Activated T-cell treated with anti-CD3 and anti-CD28 coated beads, Interleukin-2, amount 50 U/mL, for 72 hours (primary cell): ENCODE measurements around the gene BCAR3. TPM values are rescaled to one million over a fixed set of nuclear protein-coding genes. Genes with fewer than 3 reads are reported as not detected.
"Not testable (repeated sequence)": the region's sequence is repeated elsewhere in the genome, so short reads cannot be mapped to it uniquely, and the experiment has no call there.

Experiments
- ATAC-seq, 2 donors: fragments of 150-1000 bp; cut with Tn5 transposase; replicated peaks in 1 of 2; 2 replicates each; pipeline ENCODE4 v1.10.0; 2021; ENCODE audit warnings: moderate library complexity in 2 of 2, mild to moderate bottlenecking in 1 of 2
- DNase-seq, 2 donors: peaks; one replicate each; pipeline ENCODE4 v3.0.0; 2021 to 2022; ENCODE audit warnings: mixed read lengths in 1 of 2
- H3K27ac Mint-ChIP-seq: one replicate; pipeline ENCODE4 v1.8.0; 2022; ENCODE audit warnings: mild to moderate bottlenecking, moderate library complexity, mixed read lengths
- H3K27me3 Mint-ChIP-seq: one replicate; pipeline ENCODE4 v1.8.0; 2022; ENCODE audit warnings: low read depth, mixed read lengths
- H3K36me3 Mint-ChIP-seq, 2 donors: one replicate each; pipeline ENCODE4 v1.8.0; 2022; ENCODE audit warnings: mixed read lengths in 2 of 2, mild to moderate bottlenecking in 1 of 2; ENCODE audit not compliant: insufficient read depth in 2 of 2
- H3K4me1 Mint-ChIP-seq: one replicate; pipeline ENCODE4 v1.8.0; 2022; ENCODE audit warnings: low read depth, mixed read lengths
- H3K4me3 Mint-ChIP-seq, 2 donors: one replicate each; pipeline ENCODE4 v1.8.0; 2022; ENCODE audit warnings: mild to moderate bottlenecking in 2 of 2, mixed read lengths in 2 of 2, moderate library complexity in 2 of 2
- H3K9me3 Mint-ChIP-seq, 2 donors: one replicate each; pipeline ENCODE4 v1.8.0; 2022; ENCODE audit warnings: mixed read lengths in 2 of 2
- total RNA-seq, 2 donors: library from RNA; stranded (reverse); gene quantifications; one replicate each; pipeline ENCODE4 v1.2.3, GENCODE V29; 2022

Gene BCAR3
- total RNA-seq, 2 donors from 2014 or later, result 3.1 to 3.2 TPM

GRCh38 chr1:93650159-93650558 is 31.5 kb downstream of the BCAR3 start:
- DNase-seq, H3K27ac Mint-ChIP-seq, H3K4me3 Mint-ChIP-seq, H3K36me3 Mint-ChIP-seq, ATAC-seq, H3K27me3 Mint-ChIP-seq, H3K9me3 Mint-ChIP-seq, H3K4me1 Mint-ChIP-seq: not testable (repeated sequence)

GRCh38 chr1:93649231-93649630 is 32.4 kb downstream of the BCAR3 start:
- no peak for ATAC-seq
- no peaks in the 10 kb centered on the region for H3K27me3 Mint-ChIP-seq
- no peaks in the 10 kb centered on the region for H3K9me3 Mint-ChIP-seq
- H3K36me3 Mint-ChIP-seq, result no peaks in the 10 kb centered on the region
- H3K27ac Mint-ChIP-seq, result no peak overlapping the region
- no peak for DNase-seq
- no peaks in the 10 kb centered on the region for H3K4me1 Mint-ChIP-seq
- H3K4me3 Mint-ChIP-seq, result no peak overlapping the region

GRCh38 chr1:93648656-93649055 is 33.0 kb downstream of the BCAR3 start:
- Mint-ChIP-seq H3K27me3 (no peaks in the 10 kb centered on the region), H3K36me3 (no peaks in the 10 kb centered on the region), H3K4me1 (no peaks in the 10 kb centered on the region), H3K27ac (peak overlapping the region; percentile 64), H3K4me3 (no peak overlapping the region), H3K9me3 (no peaks in the 10 kb centered on the region)
- ATAC-seq, result no peak
- DNase-seq, result no peak

- ATAC-seq, result no peak
- H3K27me3 Mint-ChIP-seq, result no peaks in the 10 kb centered on the region
- H3K9me3 Mint-ChIP-seq, result no peaks in the 10 kb centered on the region
- no peak overlapping the region for H3K4me3 Mint-ChIP-seq
- H3K36me3 Mint-ChIP-seq, result no peaks in the 10 kb centered on the region
- no peak overlapping the region for H3K27ac Mint-ChIP-seq
- peaks cover 13% of the 10 kb centered on the region for H3K4me1 Mint-ChIP-seq
- no peak for DNase-seq
Observed at GRCh38 chr1:93641527-93641926, 40.1 kb downstream of the BCAR3 start.

GRCh38 chr1:93640656-93641440 is 40.8 kb downstream of the BCAR3 start:
- no peaks in the 10 kb centered on the region for H3K36me3 Mint-ChIP-seq
- no peaks in the 10 kb centered on the region for H3K27me3 Mint-ChIP-seq
- H3K27ac Mint-ChIP-seq, result no peak overlapping the region
- DNase-seq (no peak), ATAC-seq (no peak)
- peaks cover 13% of the 10 kb centered on the region for H3K4me1 Mint-ChIP-seq
- H3K4me3 Mint-ChIP-seq, result no peak overlapping the region
- H3K9me3 Mint-ChIP-seq, result no peaks in the 10 kb centered on the region

- Mint-ChIP-seq H3K36me3 (no peaks in the 10 kb centered on the region), H3K4me3 (no peak overlapping the region), H3K27me3 (no peaks in the 10 kb centered on the region), H3K9me3 (no peaks in the 10 kb centered on the region), H3K4me1 (peaks cover 13% of the 10 kb centered on the region), H3K27ac (no peak overlapping the region)
- no peak for ATAC-seq
- no peak for DNase-seq
Observed at GRCh38 chr1:93638981-93639380, 42.7 kb downstream of the BCAR3 start.

GRCh38 chr1:93638307-93638847 is 43.3 kb downstream of the BCAR3 start:
- H3K9me3 Mint-ChIP-seq, result no peaks in the 10 kb centered on the region
- H3K27me3 Mint-ChIP-seq, result no peaks in the 10 kb centered on the region
- H3K27ac Mint-ChIP-seq, result no peak overlapping the region
- DNase-seq (no peak), ATAC-seq (no peak)
- no peak overlapping the region for H3K4me3 Mint-ChIP-seq
- no peaks in the 10 kb centered on the region for H3K36me3 Mint-ChIP-seq
- H3K4me1 Mint-ChIP-seq, result peaks cover 13% of the 10 kb centered on the region

GRCh38 chr1:93636712-93637111 is 44.9 kb downstream of the BCAR3 start:
- Mint-ChIP-seq H3K4me1 (peaks cover under 1% of the 10 kb centered on the region), H3K4me3 (no peak overlapping the region), H3K27me3 (no peaks in the 10 kb centered on the region), H3K27ac (no peak overlapping the region), H3K36me3 (no peaks in the 10 kb centered on the region), H3K9me3 (no peaks in the 10 kb centered on the region)
- ATAC-seq, result no peak
- no peak for DNase-seq

- Mint-ChIP-seq H3K27ac (no peak overlapping the region), H3K4me3 (no peak overlapping the region), H3K36me3 (no peaks in the 10 kb centered on the region), H3K9me3 (no peaks in the 10 kb centered on the region), H3K4me1 (no peaks in the 10 kb centered on the region), H3K27me3 (no peaks in the 10 kb centered on the region)
- ATAC-seq, result no peak
- no peak for DNase-seq
Observed at GRCh38 chr1:93635614-93636543, 45.8 kb downstream of the BCAR3 start.

- Mint-ChIP-seq H3K4me3 (no peak overlapping the region), H3K27me3 (peaks cover 9% of the 10 kb centered on the region), H3K36me3 (no peaks in the 10 kb centered on the region), H3K9me3 (no peaks in the 10 kb centered on the region), H3K27ac (no peak overlapping the region), H3K4me1 (peaks cover 4% of the 10 kb centered on the region)
- ATAC-seq (no peak), DNase-seq (no peak)
Observed at GRCh38 chr1:93633313-93633712, 48.3 kb downstream of the BCAR3 start.

GRCh38 chr1:93631626-93632365 is 49.8 kb downstream of the BCAR3 start:
- DNase-seq (no peak), ATAC-seq (peak in 1 of 2 donors; percentile 45)
- Mint-ChIP-seq H3K4me1 (peaks cover 9% of the 10 kb centered on the region), H3K27me3 (peaks cover 12% of the 10 kb centered on the region), H3K4me3 (no peak overlapping the region), H3K36me3 (no peaks in the 10 kb centered on the region), H3K27ac (no peak overlapping the region), H3K9me3 (no peaks in the 10 kb centered on the region)

GRCh38 chr1:93630168-93630567 is 51.5 kb downstream of the BCAR3 start:
- no peaks in the 10 kb centered on the region for H3K9me3 Mint-ChIP-seq
- no peak overlapping the region for H3K27ac Mint-ChIP-seq
- no peak for ATAC-seq
- no peak for DNase-seq
- H3K4me3 Mint-ChIP-seq, result no peak overlapping the region
- H3K36me3 Mint-ChIP-seq, result no peaks in the 10 kb centered on the region
- peaks cover 12% of the 10 kb centered on the region for H3K27me3 Mint-ChIP-seq
- peaks cover 9% of the 10 kb centered on the region for H3K4me1 Mint-ChIP-seq
